CD4-positive, alpha-beta T cell treated with Interleukin-17A for 1 hour (primary cell): ENCODE results near the gene SND1.

Source experiments
- DNase-seq: peaks from one replicate; pipeline ENCODE4 v3.0.0-alpha.2; 2020

The SND1 gene

DNA sequence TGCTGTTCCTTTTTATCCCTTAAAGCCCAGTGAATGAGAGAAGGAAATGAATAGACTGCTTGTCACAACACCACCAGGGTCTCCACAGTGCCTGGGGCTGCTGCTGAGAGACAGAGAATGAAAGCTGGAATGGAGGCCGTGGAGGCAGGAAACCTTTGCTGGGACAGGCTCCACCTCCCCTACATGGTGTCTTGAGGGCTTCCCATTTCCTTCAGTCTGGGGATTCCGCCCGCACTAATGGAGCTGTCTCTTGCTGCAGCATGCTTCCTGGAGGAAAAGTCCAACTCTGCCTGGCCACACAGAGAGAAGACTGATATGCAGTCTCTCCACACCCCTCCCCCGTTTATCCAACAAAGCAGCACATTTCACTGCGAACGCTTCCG, 324.7 kb downstream of the SND1 start:
- DNase-seq, result no peak

DNA sequence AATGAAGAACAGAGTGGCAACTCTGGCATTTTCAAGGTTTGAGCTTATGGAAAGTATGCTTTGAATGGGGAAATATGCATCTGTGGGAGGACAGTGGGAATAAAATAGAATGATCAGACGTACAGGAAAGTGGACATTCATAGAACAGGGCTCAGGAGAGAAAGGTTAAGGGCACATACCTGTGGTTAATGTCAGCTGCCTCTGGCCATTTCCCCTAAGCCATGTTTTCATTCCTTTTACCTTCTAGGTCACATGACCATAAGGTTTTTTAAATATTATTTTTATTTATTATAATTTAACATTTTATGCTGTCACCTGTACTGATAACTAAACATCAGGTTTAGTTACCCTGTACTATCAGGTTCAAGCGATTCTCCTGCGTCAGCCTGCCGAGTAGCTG, 326.4 kb downstream of the SND1 start:
- no peak for DNase-seq

DNA sequence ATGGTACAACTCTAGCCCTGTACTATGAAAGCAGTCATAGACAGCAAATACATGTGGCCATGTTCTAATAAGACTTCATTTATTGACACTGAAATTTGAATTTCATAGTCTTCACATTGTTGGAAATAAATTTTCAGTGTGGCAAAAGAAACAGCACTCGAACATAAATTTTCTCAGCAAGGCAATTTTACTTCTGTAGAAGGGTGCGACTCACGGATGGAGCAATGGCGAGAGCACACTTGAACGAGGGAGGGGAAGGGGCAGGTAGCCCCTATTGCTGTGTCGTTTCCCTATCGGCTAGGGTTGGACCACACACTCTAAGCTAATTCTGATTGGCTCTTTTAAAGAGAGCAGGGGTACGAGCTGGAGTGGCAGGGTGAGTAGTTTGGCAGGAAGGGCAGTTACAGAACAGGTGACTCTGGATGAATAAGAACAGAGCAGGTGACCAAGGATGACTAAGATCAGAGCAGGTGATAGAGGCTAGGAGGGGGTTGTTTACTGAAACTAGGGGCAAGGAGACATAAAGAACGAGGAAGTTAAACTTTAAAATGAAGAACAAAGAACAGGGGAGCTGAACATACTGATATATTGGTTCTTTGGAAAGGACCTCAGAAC, 327.2 kb downstream of the SND1 start:
- no peak for DNase-seq

DNA sequence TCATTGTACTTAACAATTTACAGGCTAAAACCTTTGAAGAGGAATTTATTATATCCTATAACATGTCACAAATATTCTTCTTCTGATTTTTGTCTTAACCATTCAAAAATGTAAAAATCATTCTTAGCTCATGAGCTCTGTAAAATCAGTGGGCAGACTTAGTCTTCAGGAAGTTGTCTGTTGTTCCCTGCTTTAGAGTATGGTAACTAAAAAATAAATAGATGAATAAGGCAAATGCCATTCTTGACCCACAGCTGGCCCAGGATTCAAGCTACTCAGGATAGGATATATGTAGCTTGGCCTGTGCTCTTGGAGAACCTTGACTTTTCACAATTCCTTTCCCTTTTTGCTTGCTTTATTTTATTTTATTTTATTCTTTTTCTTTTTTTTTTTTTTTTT, 327.7 kb downstream of the SND1 start:
- DNase-seq, result no peak

DNA sequence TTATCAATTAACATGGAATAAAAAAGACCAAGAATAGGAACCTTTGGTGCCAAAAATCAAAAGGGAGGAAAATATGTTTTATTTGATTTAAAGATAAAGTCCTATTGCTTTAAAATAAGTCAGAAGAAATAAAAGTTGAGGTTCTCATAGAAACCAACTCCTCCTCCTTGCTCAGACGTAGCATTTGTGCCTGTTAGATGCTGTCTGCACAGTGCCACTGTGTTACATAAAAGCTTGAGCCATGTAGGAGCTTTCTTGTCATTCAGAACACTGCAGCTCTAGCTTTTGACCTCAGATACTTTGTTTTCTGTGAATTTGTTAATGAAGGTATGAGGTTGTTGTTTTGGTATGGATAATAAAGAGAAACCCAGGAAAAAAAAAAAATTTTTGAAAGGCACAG, 328.9 kb downstream of the SND1 start:
- DNase-seq, result no peak

DNA sequence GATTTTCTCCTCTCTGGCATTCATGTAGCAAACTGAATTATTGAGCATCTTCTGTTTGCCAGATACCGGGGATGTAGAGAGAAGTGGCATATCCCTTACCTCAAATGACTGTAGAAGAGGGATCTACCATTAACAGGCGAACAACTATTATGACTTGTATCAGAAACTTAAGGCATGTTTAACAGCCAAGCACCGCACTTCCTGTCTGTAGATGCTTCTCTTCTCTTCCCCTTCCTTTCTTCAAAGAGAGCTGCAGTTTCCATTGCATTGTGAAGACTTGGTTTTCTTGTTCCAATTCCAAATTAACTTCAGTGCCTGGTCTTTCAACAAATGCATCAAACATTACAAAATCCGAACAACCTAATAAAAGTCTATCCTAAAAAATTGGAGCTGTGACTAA, 330.0 kb downstream of the SND1 start:
- no peak for DNase-seq

DNA sequence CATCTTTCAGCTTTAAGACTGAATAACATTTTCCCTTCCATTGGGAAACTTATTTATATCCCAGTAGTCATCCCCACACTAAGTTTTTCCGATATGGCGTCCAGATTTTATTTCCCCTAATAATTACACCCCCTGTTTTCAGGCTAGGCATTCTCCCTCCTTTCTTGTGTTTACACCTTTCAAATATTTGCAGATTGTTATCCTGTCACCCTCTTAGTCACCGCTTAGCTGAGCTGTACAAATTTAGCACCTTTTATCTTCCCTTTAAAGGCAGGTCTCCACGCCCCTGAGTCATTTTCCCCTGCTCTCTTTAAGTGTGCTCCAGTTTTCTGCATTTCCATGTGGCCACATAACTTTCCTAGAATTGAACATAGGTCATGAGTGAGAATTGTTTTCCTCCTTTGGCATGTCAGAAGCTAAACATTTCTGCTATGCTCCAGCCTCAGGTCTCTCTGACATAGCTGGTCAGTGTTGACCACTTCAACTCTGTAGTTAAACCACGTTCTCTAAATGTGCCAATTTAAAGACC, 331.9 kb downstream of the SND1 start:
- DNase-seq, result no peak

DNA sequence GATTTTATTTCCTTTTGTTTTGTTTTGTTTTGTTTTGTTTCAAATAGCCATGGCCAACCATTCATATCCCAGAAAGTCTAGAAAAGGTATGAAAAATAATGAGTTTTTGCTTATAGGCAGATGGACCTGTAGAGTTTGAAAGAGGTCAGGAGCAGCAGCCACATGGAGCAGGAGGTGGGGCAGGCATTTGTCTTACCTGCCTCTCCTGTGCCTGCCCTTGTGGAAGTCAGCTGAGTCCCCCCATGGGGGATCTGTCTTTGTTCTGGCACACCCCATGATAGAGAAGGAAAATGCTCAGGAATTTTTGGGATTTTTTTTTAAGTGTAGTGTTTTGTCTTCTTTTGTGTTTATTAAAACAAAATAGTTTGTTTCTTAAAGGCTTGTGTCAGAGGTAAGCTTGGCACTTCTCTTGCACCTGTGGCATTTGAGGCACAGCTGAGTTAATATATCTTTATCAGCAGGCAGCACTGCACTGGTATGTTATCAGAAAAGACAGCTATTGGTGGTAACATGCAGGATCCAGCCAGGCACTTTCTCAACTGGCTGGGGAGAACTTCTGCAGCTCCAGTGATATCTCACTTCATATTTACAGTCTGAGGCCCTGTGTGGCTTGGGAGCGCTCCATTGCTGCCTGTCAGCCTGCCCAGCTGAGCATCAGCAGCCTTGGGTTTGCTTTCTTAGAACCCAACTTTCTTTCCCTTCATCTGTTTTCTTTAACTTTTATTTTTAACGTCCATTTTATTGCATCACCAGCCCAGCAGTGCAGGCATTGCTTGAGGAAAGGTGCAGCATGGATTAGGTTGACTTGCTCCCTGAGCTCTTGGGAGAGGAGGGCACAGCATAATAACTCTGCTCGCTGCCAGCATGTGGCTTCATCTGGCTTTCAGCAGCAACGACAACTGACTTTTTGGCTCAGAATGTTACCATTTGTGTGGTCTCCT, 334.9 kb downstream of the SND1 start:
- DNase-seq, result no peak

DNA sequence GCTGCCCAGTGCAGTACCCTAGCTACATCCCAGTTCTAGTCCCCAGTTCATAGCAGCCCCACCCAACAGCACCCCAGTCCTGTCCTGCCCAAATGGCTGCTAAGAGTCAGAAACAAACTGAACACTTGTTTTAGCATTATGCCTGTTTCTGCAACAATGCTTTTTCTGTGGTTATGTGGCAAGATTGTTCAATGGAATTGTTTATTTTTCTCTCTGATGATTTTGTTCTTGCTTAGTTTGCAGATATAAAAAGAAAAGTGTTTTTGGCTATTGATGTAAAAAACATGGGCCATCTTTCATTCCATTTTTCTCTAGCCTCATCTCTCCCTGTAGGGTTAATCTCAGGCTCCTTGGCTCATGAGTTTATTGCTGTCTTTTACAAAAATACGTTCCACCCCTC, 336.8 kb downstream of the SND1 start:
- no peak for DNase-seq

DNA sequence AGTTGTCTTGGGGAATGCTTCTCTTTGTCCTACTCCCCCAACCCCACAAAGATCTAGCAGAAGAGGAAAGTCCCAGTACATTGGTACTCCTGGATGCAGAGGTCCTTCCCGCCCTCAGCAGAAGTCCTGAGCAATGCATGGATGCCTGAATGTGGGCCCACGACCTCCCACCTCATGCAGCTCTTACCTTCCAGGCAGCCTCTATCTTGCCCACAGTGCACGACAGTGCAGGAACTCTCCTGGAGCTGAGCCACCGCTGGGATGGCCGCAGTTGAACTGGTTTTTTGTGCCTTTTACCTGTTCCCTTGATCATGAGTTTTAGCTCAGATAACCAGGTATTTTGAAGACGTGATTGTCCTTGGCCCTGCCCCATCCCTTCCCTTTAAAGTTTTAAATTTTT, 341.3 kb downstream of the SND1 start:
- DNase-seq, result no peak

DNA sequence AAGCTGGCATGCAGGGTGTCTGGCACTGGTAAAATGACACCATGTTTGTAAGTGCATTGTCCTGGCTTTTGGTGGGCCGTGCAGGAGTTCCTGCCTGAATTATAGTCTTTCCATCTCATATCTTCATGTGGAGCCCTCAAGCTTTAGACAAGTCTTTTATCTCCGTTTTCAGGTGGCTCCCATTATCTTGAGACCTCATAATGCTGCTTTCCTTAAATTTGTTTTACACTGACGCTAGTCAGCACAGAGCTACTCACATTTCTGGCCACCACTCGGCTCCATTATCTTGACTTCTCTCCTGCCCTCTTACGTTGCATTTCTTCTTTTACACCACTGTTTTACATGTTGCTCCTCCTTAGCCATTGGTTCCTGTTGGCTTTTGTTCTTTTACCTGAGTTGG, 342.0 kb downstream of the SND1 start:
- DNase-seq, result no peak

DNA sequence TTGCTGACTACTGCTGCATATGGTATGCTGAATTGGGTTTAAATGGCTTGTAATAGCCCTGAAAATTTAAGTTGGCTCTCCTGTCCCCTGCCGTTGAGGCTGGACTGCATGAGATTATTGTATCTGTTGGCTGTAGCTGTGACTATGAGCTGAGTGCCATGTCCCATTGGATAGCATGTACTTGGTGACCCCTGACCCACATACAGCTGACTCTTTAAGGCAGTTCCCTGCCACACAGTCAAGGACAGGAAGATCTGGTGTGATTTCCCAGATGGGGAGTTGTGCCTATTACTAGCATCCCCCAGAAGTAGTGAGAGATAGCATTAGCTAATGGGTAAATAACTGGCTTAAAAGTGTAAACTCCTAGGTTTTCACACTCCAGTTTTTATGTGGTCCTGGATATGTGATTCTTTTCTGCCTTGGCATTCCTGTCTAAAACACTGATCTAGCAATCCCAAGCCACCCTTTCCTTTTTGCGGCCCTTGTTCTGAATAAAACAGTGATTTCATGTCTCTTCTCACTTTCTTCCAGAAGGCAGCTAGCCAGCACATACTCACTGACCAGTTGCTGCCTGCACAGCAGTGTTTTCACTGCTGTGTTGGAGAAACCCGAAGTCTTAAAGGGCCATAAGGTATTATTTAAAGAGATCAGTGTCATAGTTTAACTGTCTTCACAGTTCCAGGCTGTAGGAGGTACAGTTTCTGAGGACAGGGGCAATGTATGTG, 343.3 kb downstream of the SND1 start:
- DNase-seq, result no peak

DNA sequence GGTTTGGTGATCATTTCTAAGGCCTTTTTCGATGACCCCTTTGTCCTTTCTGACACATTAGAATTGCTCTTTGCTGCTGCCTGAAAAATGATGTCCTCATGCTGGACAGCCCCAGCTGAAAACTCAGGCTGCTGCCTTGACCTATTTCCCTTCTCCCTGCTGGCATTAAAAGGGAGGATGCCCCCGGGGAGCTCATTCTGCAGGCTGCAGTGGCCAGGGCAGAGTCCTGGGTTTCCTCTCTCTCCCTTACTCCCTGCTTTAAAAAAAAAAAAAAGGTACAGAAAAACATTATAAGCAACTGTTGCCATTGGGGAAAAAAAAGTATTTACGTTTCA, 343.9 kb downstream of the SND1 start:
- no peak for DNase-seq

DNA sequence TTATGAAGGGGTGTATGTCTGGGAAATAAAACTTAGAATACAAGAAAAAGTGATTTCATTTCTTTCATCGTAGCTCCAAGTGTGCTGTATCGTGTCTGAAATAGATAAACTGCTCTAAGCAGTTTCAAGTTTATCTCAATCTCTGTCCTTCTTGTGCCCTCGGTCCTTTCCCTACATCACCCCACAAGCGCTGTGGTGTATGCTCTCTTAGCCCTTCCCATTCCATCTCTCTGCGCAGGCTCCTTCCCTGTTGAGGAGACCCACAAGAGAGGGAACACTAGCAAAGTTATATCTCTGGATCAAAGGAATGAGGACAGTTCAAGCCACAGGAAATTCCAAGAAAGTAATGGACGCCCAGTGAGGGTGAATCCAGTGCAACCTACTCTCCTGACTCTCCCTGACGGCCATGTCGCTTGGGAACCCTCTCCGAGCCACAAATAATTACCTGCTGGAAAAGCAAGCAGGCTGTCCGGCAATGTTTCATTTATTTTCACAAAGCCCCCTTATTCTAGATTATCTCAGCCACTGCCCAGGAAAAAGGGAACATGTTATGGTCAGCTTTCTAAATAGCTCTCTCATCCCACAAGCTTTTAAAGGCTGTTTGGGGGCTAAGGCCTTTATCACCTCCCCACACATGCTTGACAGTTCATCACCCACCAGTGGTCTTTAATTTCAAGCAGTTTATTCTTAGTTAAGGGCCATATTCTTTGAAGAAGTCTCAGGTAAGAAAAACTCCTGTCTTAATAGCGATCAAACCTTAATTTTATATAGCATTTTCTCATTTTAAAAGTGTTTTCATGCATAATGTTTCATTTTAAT, 344.5 kb downstream of the SND1 start:
- DNase-seq, result no peak

DNA sequence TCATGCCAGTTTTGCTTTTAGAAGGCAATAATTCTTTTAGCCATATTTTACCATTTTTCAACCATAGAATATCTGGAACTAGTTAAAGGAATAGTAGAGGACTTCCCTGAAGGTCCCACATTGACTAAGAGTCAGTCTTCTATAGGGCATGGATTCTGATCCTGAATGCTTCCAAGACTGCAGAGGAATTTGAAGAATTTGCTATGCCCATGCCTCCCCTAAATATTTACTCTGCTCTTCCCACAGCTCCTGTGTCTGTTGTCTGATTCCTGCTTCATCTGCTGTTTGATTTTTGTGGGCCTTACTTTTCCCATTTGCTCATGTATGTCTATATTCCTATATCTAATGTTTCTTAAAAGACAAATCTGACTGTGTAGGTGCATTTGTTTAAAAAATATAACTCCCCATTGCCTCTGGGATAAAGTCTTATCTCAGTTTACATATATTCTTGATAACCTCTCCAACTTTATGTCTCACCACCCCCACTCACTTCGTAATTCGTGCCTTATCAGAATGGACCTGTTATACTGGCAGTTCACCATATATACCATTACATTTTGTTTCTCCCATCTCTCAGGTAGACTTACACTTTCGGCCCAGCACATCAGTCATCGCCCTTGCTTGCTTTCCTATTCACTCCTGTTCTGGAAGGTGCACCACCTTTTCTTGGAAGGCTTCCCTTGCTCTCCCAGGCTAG, 345.4 kb downstream of the SND1 start:
- no peak for DNase-seq

DNA sequence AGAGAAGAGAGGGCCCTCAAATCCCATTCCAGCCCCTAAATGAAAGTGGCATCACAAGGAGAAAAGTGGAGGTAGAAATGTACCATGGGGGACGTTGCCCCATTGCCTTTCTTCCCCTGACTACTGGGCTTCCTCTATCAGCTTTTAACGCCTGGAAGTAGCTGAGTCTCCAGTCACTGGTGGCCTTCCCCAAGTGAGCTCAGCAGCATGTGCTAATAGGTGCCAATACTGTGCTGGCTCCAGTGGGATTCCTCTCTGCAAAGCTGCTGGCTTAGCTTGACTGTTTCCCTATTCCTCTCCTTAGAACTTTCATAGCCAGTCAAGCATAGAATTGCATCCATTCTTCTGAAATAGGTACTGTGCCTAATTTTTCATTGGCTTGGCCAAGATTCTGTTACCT, 346.7 kb downstream of the SND1 start:
- DNase-seq, result no peak

DNA sequence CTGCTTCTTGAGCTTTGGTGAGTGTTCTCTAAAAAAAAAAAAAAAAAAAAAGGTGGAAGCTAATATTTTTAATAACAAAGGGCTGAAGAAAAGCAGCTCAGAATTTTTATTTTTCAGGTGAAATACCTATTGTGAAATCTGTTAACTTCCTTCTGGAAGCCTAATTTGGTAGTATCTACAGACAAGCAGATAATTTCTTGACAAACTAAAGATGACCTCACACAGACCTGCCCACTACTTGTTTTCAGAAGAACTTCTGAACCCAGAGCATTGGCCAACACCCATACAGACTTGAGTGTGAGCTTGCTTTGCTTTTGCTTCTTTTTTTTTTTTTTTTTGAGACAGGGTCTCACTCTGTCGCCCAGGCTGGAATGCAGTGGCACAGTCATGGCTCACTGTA, 348.1 kb downstream of the SND1 start:
- DNase-seq, result no peak

DNA sequence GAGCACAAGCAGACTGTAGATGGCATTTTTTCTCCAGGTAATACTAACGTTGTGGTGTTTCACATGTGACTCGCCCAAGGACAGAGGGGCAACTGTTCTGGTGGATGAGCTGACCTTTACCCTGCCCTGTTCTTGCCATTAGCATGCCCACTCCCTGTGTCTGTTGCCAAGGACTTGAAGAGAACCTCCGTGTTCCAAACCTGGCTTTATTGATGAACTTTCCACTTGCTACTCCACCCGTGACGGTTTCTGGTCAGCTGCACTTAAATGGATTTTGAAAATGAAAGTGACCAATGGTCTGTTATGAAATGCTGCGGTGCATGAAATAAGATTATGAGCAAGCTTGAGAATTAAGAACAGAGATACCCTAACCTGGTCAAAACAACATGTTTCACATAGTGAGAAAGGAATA, 348.9 kb downstream of the SND1 start:
- DNase-seq, result no peak

DNA sequence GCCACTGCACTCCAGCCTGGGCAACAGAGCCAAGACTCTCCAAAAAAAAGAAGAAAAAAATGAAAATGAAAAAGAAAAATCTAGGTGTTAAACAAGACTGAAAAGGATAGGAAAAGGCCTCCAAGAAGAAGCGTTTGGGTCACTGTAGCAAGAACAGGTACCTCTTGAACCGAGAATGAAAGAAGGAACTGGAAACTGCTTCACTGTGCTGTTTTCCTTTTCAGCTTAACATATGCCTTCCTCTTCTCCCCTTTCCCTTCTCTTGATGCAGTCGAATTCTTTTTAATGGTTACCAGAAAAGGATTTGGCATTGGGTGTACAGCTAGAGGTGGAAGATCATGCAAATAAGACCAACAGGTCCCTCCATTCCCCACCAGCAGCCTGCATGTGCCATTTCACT, 351.2 kb downstream of the SND1 start:
- no peak for DNase-seq

DNA sequence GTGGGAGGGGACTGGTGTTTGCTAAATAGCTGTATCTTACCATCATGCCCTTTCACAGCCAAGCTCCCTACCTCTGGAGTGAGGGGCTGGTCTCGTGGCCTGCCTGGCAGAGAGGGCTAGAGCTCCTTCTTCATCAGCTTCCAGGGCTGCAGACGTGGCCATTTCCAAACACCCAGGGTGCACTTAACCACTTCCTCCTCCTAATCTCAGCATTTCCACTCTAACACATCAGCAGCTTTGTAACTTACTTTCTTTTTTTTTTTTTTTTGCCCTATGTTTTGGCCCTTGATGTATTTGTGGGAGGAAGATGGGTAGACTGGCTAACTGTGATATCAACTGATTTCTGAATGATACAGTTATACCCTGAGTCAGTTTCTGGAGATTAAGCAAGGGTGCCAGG, 351.8 kb downstream of the SND1 start:
- no peak for DNase-seq

DNA sequence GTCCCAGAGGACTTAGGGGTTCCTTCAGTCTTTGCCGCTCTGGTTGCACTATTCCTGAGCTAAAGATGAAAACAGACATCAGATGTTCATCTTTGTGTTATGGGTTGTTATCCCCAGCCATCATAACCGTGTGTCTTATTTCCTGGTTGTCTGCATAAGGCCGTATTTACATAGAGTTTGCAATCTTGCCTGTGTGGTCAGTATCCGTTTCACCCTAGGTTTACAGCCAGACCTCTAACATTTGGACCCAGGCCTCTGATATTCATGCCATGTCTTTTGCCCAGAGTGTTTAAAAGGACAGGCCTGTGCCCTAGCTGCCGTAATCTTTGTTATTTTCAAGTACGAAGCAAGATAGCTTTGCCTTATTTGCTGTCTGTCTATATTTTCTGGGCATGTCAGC, 352.6 kb downstream of the SND1 start:
- no peak for DNase-seq

DNA sequence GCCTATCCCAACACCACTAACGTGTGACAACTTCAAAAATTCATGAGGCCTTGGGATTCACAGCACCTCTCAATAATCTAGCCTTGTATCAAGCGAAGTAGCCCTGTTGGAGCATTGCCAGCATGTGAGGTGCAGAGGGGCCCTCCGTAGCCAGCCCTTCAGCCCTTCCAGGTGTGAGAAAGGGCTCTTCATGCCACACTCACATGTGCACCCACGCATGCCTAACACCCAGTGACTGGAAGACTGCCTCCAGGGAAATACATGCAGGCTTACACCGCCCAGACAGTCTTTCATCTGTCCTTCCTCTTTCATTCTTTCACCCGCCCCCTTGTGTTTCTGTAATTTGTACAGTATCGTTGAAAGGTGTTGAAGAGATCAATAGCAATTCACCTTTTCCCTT, 353.1 kb downstream of the SND1 start:
- no peak for DNase-seq
